HG02981 (cell line): ENCODE results near the gene KLF17.
"Not testable (repeated sequence)": the region's sequence is repeated elsewhere in the genome, so short reads cannot be mapped to it uniquely, and the experiment has no call there.

ENCODE experiments used
- ATAC-seq: cut with Tn5 transposase; IDR thresholded peaks from one replicate; pipeline ENCODE4 v1.9.1; 2021; ENCODE audit warnings: mild to moderate bottlenecking, moderate library complexity; ENCODE audit not compliant: unreplicated experiment

Gene KLF17

GRCh38 chr1:44108241-44108640 lies 10.4 kb upstream of the KLF17 start:
- no peak for ATAC-seq

GRCh38 chr1:44108971-44109370 lies 9.7 kb upstream of the KLF17 start:
- no peak for ATAC-seq

- no peak for ATAC-seq
Observed at GRCh38 chr1:44110916-44111315, 7.7 kb upstream of the KLF17 start.

GRCh38 chr1:44111861-44112260 lies 6.8 kb upstream of the KLF17 start:
- ATAC-seq: no peak

DNA sequence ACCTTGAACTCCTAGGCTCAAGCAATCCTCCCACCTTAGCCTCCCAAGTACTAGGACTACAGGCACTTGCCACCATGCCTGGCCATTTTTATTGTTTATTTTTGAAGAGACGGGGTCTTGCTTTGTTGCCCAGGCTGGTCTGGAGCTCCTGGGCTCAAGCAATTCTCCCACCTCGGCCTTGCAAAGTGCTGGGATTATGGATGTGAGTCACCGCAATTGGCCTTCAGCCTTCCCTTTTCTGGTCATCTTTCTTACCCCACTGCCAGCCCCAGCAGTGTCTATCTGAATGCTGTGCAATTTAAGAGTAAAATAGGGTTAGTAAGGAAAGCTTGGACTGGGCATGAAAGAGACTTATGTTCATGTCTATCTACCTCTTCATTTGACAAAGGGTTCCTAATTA lies 6.1 kb upstream of the KLF17 start:
- no peak for ATAC-seq

GRCh38 chr1:44113095-44113609 lies 5.5 kb upstream of the KLF17 start:
- no peak for ATAC-seq

GRCh38 chr1:44114098-44114497 lies 4.5 kb upstream of the KLF17 start:
- no peak for ATAC-seq

- ATAC-seq: not testable (repeated sequence)
Observed at GRCh38 chr1:44117272-44117671, 1.3 kb upstream of the KLF17 start.

DNA sequence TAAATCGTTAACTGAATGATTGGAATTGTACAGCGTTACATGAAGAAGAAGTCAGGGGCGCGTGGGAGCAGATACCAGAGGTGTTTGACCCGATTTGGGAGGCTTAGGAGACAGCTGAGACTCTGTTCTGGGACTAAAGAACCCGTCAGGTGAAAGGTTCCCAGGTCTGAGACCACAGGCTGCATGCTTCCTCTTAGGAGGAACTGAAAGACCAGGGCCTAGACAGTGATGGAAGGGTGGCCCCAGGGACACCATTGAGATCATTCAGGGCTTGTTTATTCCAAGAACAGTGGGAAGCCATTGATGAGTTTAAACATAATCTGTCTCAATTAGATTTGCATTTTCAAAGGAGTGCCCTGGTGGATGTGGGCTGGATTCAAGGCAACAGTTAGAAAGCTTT lies 904 bp downstream of the KLF17 start:
- ATAC-seq: no peak

GRCh38 chr1:44120398-44120949 lies 1.9 kb downstream of the KLF17 start:
- no peak for ATAC-seq

- ATAC-seq: no peak
Observed at GRCh38 chr1:44129616-44130500, 11.2 kb downstream of the KLF17 start.

- ATAC-seq: no peak
Observed at GRCh38 chr1:44131411-44131810, 12.8 kb downstream of the KLF17 start.

DNA sequence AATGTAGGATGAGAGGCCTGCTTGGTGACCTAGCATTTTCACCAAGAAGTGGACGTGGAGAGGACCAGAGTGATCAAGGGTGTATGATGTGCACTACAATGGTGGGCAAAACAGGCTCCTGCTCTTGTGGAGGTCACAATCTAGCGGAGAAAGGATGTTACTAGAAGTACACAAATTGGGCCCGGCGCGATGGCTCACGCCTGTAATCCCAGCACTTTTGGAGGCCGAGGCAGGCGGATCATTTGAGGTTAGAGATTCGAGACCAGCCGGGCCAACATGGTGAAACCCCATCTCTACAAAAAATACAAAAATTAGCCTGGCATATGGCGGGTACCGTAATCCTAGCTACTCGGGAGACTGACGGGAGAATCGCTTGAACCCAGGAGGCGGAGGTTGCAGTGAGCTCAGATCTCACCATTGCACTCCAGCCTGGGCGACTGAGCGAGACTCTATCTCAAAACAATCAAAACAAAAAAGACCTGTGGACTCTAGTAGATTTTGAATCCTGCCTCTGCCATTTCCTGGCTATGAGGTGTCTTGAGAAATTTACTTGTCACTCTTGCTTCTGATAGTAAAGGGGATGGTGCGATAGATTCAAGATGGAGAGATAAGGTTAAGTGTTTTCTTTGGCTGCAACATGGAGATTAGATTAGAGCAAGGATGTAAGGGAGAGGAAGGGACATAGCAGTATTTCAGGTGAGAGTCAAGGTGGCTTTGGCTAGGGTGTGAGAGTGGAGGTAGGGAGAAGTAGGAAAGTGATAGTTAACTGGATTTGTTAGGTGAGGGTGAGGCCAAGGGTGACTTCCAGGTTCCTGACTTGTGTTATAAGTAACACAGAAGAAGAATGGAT lies 15.7 kb downstream of the KLF17 start:
- no peak for ATAC-seq

DNA sequence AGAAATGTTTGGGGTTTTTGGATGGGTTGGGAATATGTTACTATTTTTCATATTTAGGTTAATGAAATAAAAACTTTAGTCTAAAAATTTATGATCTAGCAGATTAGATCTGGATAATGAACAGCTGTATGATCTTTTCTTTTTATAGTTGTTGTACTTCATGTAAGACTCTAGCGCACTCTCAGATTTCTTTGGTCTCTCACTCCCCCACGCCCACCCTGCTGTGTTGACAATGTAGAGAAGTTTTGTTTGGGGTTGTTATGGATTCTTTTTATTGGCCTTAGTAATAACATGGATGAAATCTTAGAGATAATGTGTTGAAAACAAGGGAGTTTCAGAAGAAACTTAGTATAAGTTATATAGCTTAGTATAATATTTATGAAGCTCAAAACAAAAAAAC lies 17.3 kb downstream of the KLF17 start:
- ATAC-seq: no peak

GRCh38 chr1:44138239-44138638 lies 19.6 kb downstream of the KLF17 start:
- no peak for ATAC-seq

DNA sequence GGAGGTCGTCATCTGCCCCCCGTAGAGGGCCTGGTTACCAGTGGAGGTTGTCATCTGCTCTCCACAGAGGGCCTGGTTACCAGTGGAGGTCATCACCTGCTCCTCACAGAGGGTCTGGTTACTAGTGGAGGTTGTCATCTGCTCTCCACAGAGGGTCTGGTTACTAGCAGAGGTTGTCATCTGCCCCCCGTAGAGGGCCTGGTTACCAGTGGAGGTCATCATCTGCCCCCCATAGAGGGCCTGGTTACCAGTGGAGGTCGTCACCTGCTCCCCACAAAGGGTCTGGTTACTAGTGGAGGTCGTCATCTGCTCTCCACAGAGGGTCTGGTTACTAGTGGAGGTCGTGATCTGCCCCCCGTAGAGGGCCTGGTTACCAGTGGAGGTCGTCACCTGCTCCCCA lies 20.9 kb downstream of the KLF17 start:
- ATAC-seq: not testable (repeated sequence)

- no peak for ATAC-seq
Observed at GRCh38 chr1:44141531-44141930, 22.9 kb downstream of the KLF17 start, which contains the start of gene KLF18. TSS of gene KLF18 (minus strand) at chr1:44141631. CDS start at chr1:44141631, 0 bp downstream.

GRCh38 chr1:44144962-44145756 lies 26.5 kb downstream of the KLF17 start:
- ATAC-seq: no peak

GRCh38 chr1:44146536-44147361 lies 28.1 kb downstream of the KLF17 start:
- no peak for ATAC-seq

GRCh38 chr1:44147582-44147981 lies 29.0 kb downstream of the KLF17 start:
- ATAC-seq: no peak
